ENCODE data around the gene JARID2. TPM values are rescaled to one million over a fixed set of nuclear protein-coding genes. Genes with fewer than 3 reads are reported as not detected.

The JARID2 gene
- total and polyA plus RNA-seq, 9 of the 15 experiments (the other 6 are each of a cell fraction or from before 2014, with no cell fraction given): 5.0 to 29.0 (median 15.6) TPM

DNA sequence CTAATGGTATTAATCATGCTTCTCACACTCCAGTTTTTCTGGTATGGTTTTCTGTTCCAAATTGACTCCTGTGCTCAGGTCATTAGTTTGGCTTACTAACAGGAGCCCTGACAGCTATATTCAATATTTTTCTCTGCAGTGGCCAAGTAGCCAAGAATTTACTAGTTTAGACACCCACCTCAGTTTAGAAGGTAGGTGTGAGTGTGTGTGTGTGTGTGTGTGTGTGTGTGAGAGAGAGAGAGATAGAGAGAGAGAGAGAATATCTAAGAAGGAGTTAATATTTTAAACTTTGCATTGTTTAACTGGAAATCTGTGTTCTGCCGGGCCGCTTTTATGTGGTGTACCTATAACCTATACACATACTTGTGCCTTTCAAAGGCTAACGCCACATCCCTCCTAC lies 18.5 kb downstream of the JARID2 start:
- ChIA-PET POLR2A (interaction anchor here (0.6 to 6.5 kb wide), 11 partner anchors 12 to 427 kb away, joined by 3 to 65 read pairs (median 3); no protein-coding TSS in a partner anchor), CTCF (ENCODE audit: low intra/inter-chr PET ratio) (interaction anchor here (0.6 kb wide), 1 partner anchor 227 kb away, joined by 3 read pairs; no protein-coding TSS in a partner anchor)
- DNase-seq (ENCODE audit: extremely low read depth in 1 of 4, low spot score in 3 of 4): no peak
- TF ChIP-seq DIDO1 (tag; IDR thresholded peaks at IDR 0.05; ENCODE audit: low read depth) (no peak), SIN3B (IDR thresholded peaks at IDR 0.05; ENCODE audit: low read depth) (no peak), OTX1 (CRISPR knock-in tag; IDR thresholded peaks at IDR 0.05) (no peak), U2AF1 (optimal IDR thresholded peaks at IDR 0.05; ENCODE audit: low read depth, low read length) (no peak), KDM2B (CRISPR knock-in tag; IDR thresholded peaks at IDR 0.05) (no peak), ZSCAN29 (IDR thresholded peaks at IDR 0.05) (no peak), ZNF778 (CRISPR knock-in tag; IDR thresholded peaks at IDR 0.05) (no peak), NFIX (CRISPR knock-in tag; IDR thresholded peaks at IDR 0.05; ENCODE audit: low read depth) (no peak), ELF4 (CRISPR knock-in tag; IDR thresholded peaks at IDR 0.05) (no peak), THRAP3 (IDR thresholded peaks at IDR 0.05; ENCODE audit: borderline replicate concordance) (no peak), KDM4B (IDR thresholded peaks at IDR 0.05; ENCODE audit: borderline replicate concordance in 2 of 2, low read depth in 1 of 2) (no peak), ERF (CRISPR knock-in tag; IDR thresholded peaks at IDR 0.05) (no peak)
- TF ChIP-seq, protein P1, sequence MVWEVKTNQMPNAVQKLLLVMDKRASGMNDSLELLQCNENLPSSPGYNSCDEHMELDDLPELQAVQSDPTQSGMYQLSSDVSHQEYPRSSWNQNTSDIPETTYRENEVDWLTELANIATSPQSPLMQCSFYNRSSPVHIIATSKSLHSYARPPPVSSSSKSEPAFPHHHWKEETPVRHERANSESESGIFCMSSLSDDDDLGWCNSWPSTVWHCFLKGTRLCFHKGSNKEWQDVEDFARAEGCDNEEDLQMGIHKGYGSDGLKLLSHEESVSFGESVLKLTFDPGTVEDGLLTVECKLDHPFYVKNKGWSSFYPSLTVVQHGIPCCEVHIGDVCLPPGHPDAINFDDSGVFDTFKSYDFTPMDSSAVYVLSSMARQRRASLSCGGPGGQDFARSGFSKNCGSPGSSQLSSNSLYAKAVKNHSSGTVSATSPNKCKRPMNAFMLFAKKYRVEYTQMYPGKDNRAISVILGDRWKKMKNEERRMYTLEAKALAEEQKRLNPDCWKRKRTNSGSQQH (CRISPR knock-in tag; IDR thresholded peaks at IDR 0.05): no peak
- TF ChIP-seq, protein P2, sequence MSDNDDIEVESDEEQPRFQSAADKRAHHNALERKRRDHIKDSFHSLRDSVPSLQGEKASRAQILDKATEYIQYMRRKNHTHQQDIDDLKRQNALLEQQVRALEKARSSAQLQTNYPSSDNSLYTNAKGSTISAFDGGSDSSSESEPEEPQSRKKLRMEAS (CRISPR knock-in tag; IDR thresholded peaks at IDR 0.05): no peak
- TF ChIP-seq, protein P3, sequence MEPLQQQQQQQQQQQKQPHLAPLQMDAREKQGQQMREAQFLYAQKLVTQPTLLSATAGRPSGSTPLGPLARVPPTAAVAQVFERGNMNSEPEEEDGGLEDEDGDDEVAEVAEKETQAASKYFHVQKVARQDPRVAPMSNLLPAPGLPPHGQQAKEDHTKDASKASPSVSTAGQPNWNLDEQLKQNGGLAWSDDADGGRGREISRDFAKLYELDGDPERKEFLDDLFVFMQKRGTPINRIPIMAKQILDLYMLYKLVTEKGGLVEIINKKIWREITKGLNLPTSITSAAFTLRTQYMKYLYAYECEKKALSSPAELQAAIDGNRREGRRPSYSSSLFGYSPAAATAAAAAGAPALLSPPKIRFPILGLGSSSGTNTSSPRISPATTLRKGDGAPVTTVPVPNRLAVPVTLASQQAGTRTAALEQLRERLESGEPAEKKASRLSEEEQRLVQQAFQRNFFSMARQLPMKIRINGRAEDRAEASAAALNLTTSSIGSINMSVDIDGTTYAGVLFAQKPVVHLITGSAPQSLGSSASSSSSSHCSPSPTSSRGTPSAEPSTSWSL (CRISPR knock-in tag; IDR thresholded peaks at IDR 0.05; ENCODE audit: borderline replicate concordance): no peak
- TF ChIP-seq, protein P4, sequence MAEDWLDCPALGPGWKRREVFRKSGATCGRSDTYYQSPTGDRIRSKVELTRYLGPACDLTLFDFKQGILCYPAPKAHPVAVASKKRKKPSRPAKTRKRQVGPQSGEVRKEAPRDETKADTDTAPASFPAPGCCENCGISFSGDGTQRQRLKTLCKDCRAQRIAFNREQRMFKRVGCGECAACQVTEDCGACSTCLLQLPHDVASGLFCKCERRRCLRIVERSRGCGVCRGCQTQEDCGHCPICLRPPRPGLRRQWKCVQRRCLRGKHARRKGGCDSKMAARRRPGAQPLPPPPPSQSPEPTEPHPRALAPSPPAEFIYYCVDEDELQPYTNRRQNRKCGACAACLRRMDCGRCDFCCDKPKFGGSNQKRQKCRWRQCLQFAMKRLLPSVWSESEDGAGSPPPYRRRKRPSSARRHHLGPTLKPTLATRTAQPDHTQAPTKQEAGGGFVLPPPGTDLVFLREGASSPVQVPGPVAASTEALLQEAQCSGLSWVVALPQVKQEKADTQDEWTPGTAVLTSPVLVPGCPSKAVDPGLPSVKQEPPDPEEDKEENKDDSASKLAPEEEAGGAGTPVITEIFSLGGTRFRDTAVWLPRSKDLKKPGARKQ (CRISPR knock-in tag; IDR thresholded peaks at IDR 0.05): no peak
- Histone ChIP-seq H3K4me2 (ENCODE audit: insufficient read depth, low read length) (peak overlapping the region; percentile 74; the same call in 1 of the 2 replicates), H3K4me3 (no peak overlapping the region), H3K27me3 (ENCODE audit: control insufficient read depth in 2 of 2, insufficient read depth in 2 of 2, low read length in 2 of 2) (no peaks in the 10 kb centered on the region), H3K9me3 (replicated peaks; ENCODE audit: control insufficient read depth, insufficient read depth, low read depth, low read length) (no peaks in the 10 kb centered on the region), H2AFZ (ENCODE audit: low read depth, low read length) (no peak overlapping the region), H3K9ac (ENCODE audit: insufficient read depth in 1 of 2, low read depth in 2 of 2, low read length in 2 of 2) (peak overlapping the region in 1 of 2 experiments; percentile 60; a peak in 2 of 4 replicates), H3K4me1 (replicated peaks in 1 of 2; ENCODE audit: control insufficient read depth in 2 of 2, insufficient read depth in 2 of 2, low read length in 2 of 2) (peaks cover 39 to 75% of the 10 kb centered on the region in 2 experiments), H3K9me1 (ENCODE audit: control insufficient read depth, insufficient read depth, low read length) (peaks cover 11% of the 10 kb centered on the region), H3K79me2 (ENCODE audit: control insufficient read depth, insufficient read depth, low read length) (peaks cover 99% of the 10 kb centered on the region), H4K20me1 (replicated peaks; ENCODE audit: control insufficient read depth, insufficient read depth, low read length) (peaks cover 61% of the 10 kb centered on the region), H3K36me3 (ENCODE audit: control insufficient read depth, insufficient read depth, low read length) (no peaks in the 10 kb centered on the region; the same call in 2 of the 3 replicates), H3K27ac (ENCODE audit: extremely low read depth, low read depth, low read length) (peak overlapping the region; percentile 67; the same call in 2 of the 3 replicates)
- ATAC-seq: no peak
- 79% methylated on average over 3 of the region's 3 CpGs for WGBS (ENCODE audit: insufficient coverage, low coverage, missing lambda C conversion rate)
- FAIRE-seq: no peak
- no TSS peak for BruUV-seq (replicated peaks)
- intact Hi-C loops (cut with micrococcal nuclease): loop anchor here (2.0 kb wide), 1 partner anchor 14 kb away; no protein-coding TSS in a partner anchor
- in situ Hi-C loops (cut with MboI): no loop called here

All from K562 (cell line).